ENCODE data around the gene LRP1B. TPM values are rescaled to one million over a fixed set of nuclear protein-coding genes. Genes with fewer than 3 reads are reported as not detected.

Gene LRP1B
- total and polyA plus RNA-seq, 2 of the 8 experiments (the other 6 are each of a cell fraction or from before 2014, with no cell fraction given), result 0.03 TPM; not detected in 1

- Histone ChIP-seq H3K79me2 (ENCODE audit: control insufficient read depth in 1 of 2, insufficient read depth in 2 of 2, low read length in 2 of 2) (no peaks in the 10 kb centered on the region), H4K91ac (replicated peaks; ENCODE audit: insufficient read length, low read length) (no peak overlapping the region), H3K4me2 (ENCODE audit: insufficient read depth in 1 of 2, low read depth in 2 of 2, low read length in 2 of 2) (no peak overlapping the region), H3K79me1 (ENCODE audit: low read depth, low read length) (no peaks in the 10 kb centered on the region), H2AFZ (ENCODE audit: low read length) (no peak overlapping the region), H2BK15ac (ENCODE audit: low read length) (no peak overlapping the region), H2BK5ac (ENCODE audit: low read depth, low read length) (no peak overlapping the region), H3K27me3 (replicated peaks in 1 of 4; ENCODE audit: control insufficient read depth in 3 of 4, extremely low read depth in 1 of 4, insufficient read depth in 3 of 4, low read length in 3 of 4) (no peaks in the 10 kb centered on the region), H3K56ac (replicated peaks; ENCODE audit: insufficient read length, low read depth, low read length) (no peak overlapping the region), H3K14ac (ENCODE audit: insufficient read length) (no peak overlapping the region), H3K9ac (replicated peaks in 1 of 4; ENCODE audit: extremely low read depth in 1 of 4, low read depth in 3 of 4, low read length in 3 of 4) (no peak overlapping the region), H3K9me3 (ENCODE audit: insufficient read depth in 2 of 2, low read depth in 1 of 2, low read length in 1 of 2) (no peaks in the 10 kb centered on the region), H2AK5ac (ENCODE audit: low read depth, low read length) (no peak overlapping the region), H3K18ac (ENCODE audit: extremely low read depth, low read length) (no peak overlapping the region), H3K4me3 (ENCODE audit: extremely low read depth in 1 of 4, insufficient read depth in 2 of 4, low read depth in 3 of 4, low read length in 4 of 4) (no peak overlapping the region), H2BK20ac (ENCODE audit: low read length) (no peak overlapping the region), H3K23ac (ENCODE audit: insufficient read length) (no peak overlapping the region), H3K27ac (ENCODE audit: low read depth, low read length) (no peak overlapping the region), H4K8ac (ENCODE audit: extremely low read depth, insufficient read depth, low read length) (no peak overlapping the region), H4K5ac (ENCODE audit: insufficient read length, low read depth, low read length) (no peak overlapping the region), H2BK120ac (replicated peaks; ENCODE audit: low read depth, low read length) (no peak overlapping the region), H2BK12ac (ENCODE audit: low read depth, low read length) (no peak overlapping the region), H4K20me1 (replicated peaks in 1 of 2; ENCODE audit: control insufficient read depth in 1 of 2, insufficient read depth in 2 of 2, low read length in 2 of 2) (no peaks in the 10 kb centered on the region), H3K36me3 (ENCODE audit: control insufficient read depth in 2 of 4, insufficient read depth in 4 of 4, low read length in 3 of 4) (no peaks in the 10 kb centered on the region), H3K4me1 (replicated peaks in 1 of 4; ENCODE audit: control insufficient read depth in 3 of 4, insufficient read depth in 4 of 4, low read length in 3 of 4) (no peaks in the 10 kb centered on the region), H3K4ac (replicated peaks; ENCODE audit: insufficient read length, low read depth, low read length) (no peak overlapping the region), H3K23me2 (ENCODE audit: low read depth, low read length) (no peaks in the 10 kb centered on the region)
- DNase-seq (ENCODE audit: low read depth in 1 of 2, low spot score in 2 of 2) (peak in 1 of 2 experiments; percentile 51), FAIRE-seq (peak; percentile 36)
- WGBS, 2 experiments (ENCODE audit: extremely low coverage in 1 of 2, insufficient coverage in 1 of 2, insufficient read length in 1 of 2, insufficient replicate concordance in 2 of 2, low coverage in 1 of 2, low lambda C conversion rate in 2 of 2, missing lambda C conversion rate in 1 of 2), result 43% methylated on average over 1 of the region's 1 CpG; no CpG with 5 or more reads in 1 of the 2 experiments
- POLR2A ChIA-PET (ENCODE audit: partially characterized antibody), result interaction anchor here (0.5 kb wide), 1 partner anchor 258 kb away, joined by 4 read pairs; no protein-coding TSS in a partner anchor
- CTCF ChIA-PET (ENCODE audit: partially characterized antibody), result interaction anchor here (0.7 to 2.6 kb wide), 9 partner anchors 10 to 209 kb away, joined by 3 to 9 read pairs (median 3); no protein-coding TSS in a partner anchor
- TF ChIP-seq CHD1 (IDR thresholded peaks at IDR 0.05; ENCODE audit: low read depth, low read length) (no peak), KDM1A (IDR thresholded peaks at IDR 0.05; ENCODE audit: borderline replicate concordance, low read length) (no peak), POLR2A (IDR thresholded peaks at IDR 0.05; ENCODE audit: control extremely low read depth in 1 of 2, low read depth in 2 of 2, low read length in 2 of 2) (no peak), HDAC2 (IDR thresholded peaks at IDR 0.05; ENCODE audit: borderline replicate concordance in 1 of 2, low read depth in 2 of 2, low read length in 2 of 2) (no peak), SIRT6 (IDR thresholded peaks at IDR 0.05; ENCODE audit: low read length) (no peak), RFX5 (IDR thresholded peaks at IDR 0.05; ENCODE audit: borderline replicate concordance, low read depth, low read length) (no peak), ATF3 (IDR thresholded peaks at IDR 0.05; ENCODE audit: insufficient read depth, low read depth, low read length) (no peak), TBP (IDR thresholded peaks at IDR 0.05; ENCODE audit: low read depth, low read length) (no peak), CTCF (IDR thresholded peaks at IDR 0.05; ENCODE audit: control extremely low read depth in 1 of 3, insufficient read depth in 1 of 3, low read depth in 1 of 3, low read length in 3 of 3) (peak; percentile 51 to 67 (median 59)), CTBP2 (IDR thresholded peaks at IDR 0.05; ENCODE audit: borderline replicate concordance, insufficient read depth, insufficient read length, low read length) (no peak), SIX5 (IDR thresholded peaks at IDR 0.05; ENCODE audit: low read depth, low read length) (no peak)
These were observed 1533.0 kb downstream of the LRP1B start for GRCh38 chr2:140597836-140598235.

All from H1 (cell line).